MCF 10A (cell line): ENCODE data around the gene JSRP1. TPM values are rescaled to one million over a fixed set of nuclear protein-coding genes. Genes with fewer than 3 reads are reported as not detected.

Experiments used
- BruUV-seq: library from RNA; stranded (reverse); fragments of 400-500 nt; replicated peaks from 2 replicates; lab custom pipeline; 2021; lab: Mats Ljungman, UMichigan
- CTCF ChIA-PET: fragments of 300-600 bp; sonication (Branson Sonifier 250); formaldehyde crosslinking; extraction: SDS; loops from one replicate; lab custom pipeline; 2021; ENCODE audit warnings: antibody characterized with exemption, inconsistent platforms; lab: Yijun Ruan, JAX
- POLR2A ChIA-PET: fragments of 300-600, 350-650 bp; sonication (Branson Sonifier 250); formaldehyde crosslinking; extraction: SDS; loops from one replicate; lab custom pipeline; 2020; ENCODE audit warnings: antibody characterized with exemption, inconsistent platforms; lab: Yijun Ruan, JAX
- DNase-seq: peaks from one replicate; pipeline ENCODE4 v3.0.0-alpha.2; 2018; ENCODE audit not compliant: unreplicated experiment
- H3K27ac Mint-ChIP-seq: one replicate; pipeline ENCODE4 v1.8.0; 2022; ENCODE audit warnings: mild to moderate bottlenecking, low read depth, mixed read lengths; ENCODE audit not compliant: unreplicated experiment
- H3K27me3 Mint-ChIP-seq: one replicate; pipeline ENCODE4 v1.8.0; 2022; ENCODE audit warnings: mixed read lengths; ENCODE audit not compliant: insufficient read depth, unreplicated experiment
- H3K36me3 Mint-ChIP-seq: one replicate; pipeline ENCODE4 v1.8.0; 2022; ENCODE audit warnings: mild to moderate bottlenecking, moderate library complexity, mixed read lengths; ENCODE audit not compliant: insufficient read depth, unreplicated experiment
- H3K4me1 Mint-ChIP-seq: one replicate; pipeline ENCODE4 v1.8.0; 2022; ENCODE audit warnings: mixed read lengths; ENCODE audit not compliant: insufficient read depth, unreplicated experiment
- H3K4me3 Mint-ChIP-seq: one replicate; pipeline ENCODE4 v1.8.0; 2022; ENCODE audit warnings: mild to moderate bottlenecking, moderate library complexity, mixed read lengths; ENCODE audit not compliant: unreplicated experiment
- H3K9me3 Mint-ChIP-seq: one replicate; pipeline ENCODE4 v1.8.0; 2022; ENCODE audit warnings: mixed read lengths; ENCODE audit not compliant: unreplicated experiment
- CTCF ChIP-seq: fragments of 200-600 bp; IDR thresholded peaks from one replicate; pipeline ENCODE4 v1.8.0; 2022; ENCODE audit warnings: antibody characterized with exemption, mild to moderate bottlenecking; ENCODE audit not compliant: unreplicated experiment
- intact Hi-C: fragments of 100-400 bp; cut with micrococcal nuclease; formaldehyde crosslinking; loops from 2 replicates; pipeline ENCODE4 v1.14.1; 2022
- total RNA-seq: library from RNA; stranded (reverse); gene quantifications from 2 replicates; pipeline ENCODE4 v1.2.3, GENCODE V29; 2022

JSRP1 gene
- total RNA-seq, 1 experiment from 2014 or later = 0.37 TPM

GRCh38 chr19:2233601-2234280 is 22.5 kb downstream of the JSRP1 start:
- TF ChIP-seq CTCF = no peak
- no TSS peak for BruUV-seq

GRCh38 chr19:2232286-2233151 is 23.7 kb downstream of the JSRP1 start:
- H3K4me3 Mint-ChIP-seq = no peak overlapping the region
- no peak for DNase-seq
- no peaks in the 10 kb centered on the region for H3K27me3 Mint-ChIP-seq
- peaks cover 52% of the 10 kb centered on the region for H3K36me3 Mint-ChIP-seq
- CTCF ChIA-PET = interaction anchor here (1.5 kb wide), 1 partner anchor 77 kb away, joined by 3 read pairs; no protein-coding TSS in a partner anchor
- H3K9me3 Mint-ChIP-seq = no peaks in the 10 kb centered on the region
- no TSS peak for BruUV-seq
- intact Hi-C loops = no loop called here
- H3K27ac Mint-ChIP-seq = no peak overlapping the region
- POLR2A ChIA-PET = no interaction called here
- no peak for TF ChIP-seq CTCF
- H3K4me1 Mint-ChIP-seq = peaks cover 4% of the 10 kb centered on the region

More at GRCh38 chr19:2233601-2234280, 22.5 kb downstream of the JSRP1 start:
- no peaks in the 10 kb centered on the region for H3K9me3 Mint-ChIP-seq
- H3K27me3 Mint-ChIP-seq = no peaks in the 10 kb centered on the region
- intact Hi-C loops = no loop called here
- ChIA-PET POLR2A (interaction anchor here (0.8 to 1.1 kb wide), 3 partner anchors 36 to 79 kb away, joined by 3 to 4 read pairs (median 3); partner anchors contain the start of gene DOT1L), CTCF (interaction anchor here (0.5 to 0.8 kb wide), 4 partner anchors 21 to 230 kb away, joined by 3 to 6 read pairs (median 3); no protein-coding TSS in a partner anchor)
- no peak overlapping the region for H3K27ac Mint-ChIP-seq
- H3K4me3 Mint-ChIP-seq = no peak overlapping the region
- DNase-seq = no peak
- H3K4me1 Mint-ChIP-seq = peaks cover 3% of the 10 kb centered on the region
- peaks cover 46% of the 10 kb centered on the region for H3K36me3 Mint-ChIP-seq

GRCh38 chr19:2231621-2232221 is 24.5 kb downstream of the JSRP1 start:
- Mint-ChIP-seq H3K27ac (no peak overlapping the region), H3K27me3 (no peaks in the 10 kb centered on the region), H3K36me3 (peaks cover 46% of the 10 kb centered on the region), H3K9me3 (no peaks in the 10 kb centered on the region), H3K4me1 (peaks cover 4% of the 10 kb centered on the region), H3K4me3 (no peak overlapping the region)
- intact Hi-C loops = no loop called here
- BruUV-seq = no TSS peak
- CTCF ChIA-PET = interaction anchor here (1.5 kb wide), 1 partner anchor 76 kb away, joined by 3 read pairs; no protein-coding TSS in a partner anchor
- DNase-seq = no peak
- no peak for TF ChIP-seq CTCF
- POLR2A ChIA-PET = no interaction called here
